K562 (cell line): Measurements from ENCODE around the gene MRPL32. TPM values are rescaled to one million over a fixed set of nuclear protein-coding genes. Genes with fewer than 3 reads are reported as not detected.
A peak's percentile ranks its signal among the peaks of the same experiment; 100 is the strongest.

ENCODE experiments used
- ATAC-seq: fragments of 200-7000 bp; cut with Tn5 transposase; 3 replicates; pipeline ENCODE4 v1.9.1; 2020; ENCODE audit warnings: moderate library complexity
- BruUV-seq: library from RNA; stranded (reverse); fragments of 400-500 nt; replicated peaks from 2 replicates; lab custom pipeline; 2021; lab: Mats Ljungman, UMichigan
- CTCF ChIA-PET: fragments of 300-600 bp; formaldehyde crosslinking; extraction: SDS; loops from one replicate; lab custom pipeline; 2021; ENCODE audit warnings: low intra/inter-chr PET ratio; lab: Yijun Ruan, JAX
- POLR2A ChIA-PET: fragments of 300-600, 350-650 bp; sonication (Branson Sonifier 250); formaldehyde crosslinking; extraction: SDS; loops from one replicate; lab custom pipeline; 2021; ENCODE audit warnings: antibody characterized with exemption, inconsistent platforms; lab: Yijun Ruan, JAX
- DNase-seq, 4 experiments: peaks; one replicate each; pipeline versions ENCODE4 v3.0.0 to v3.0.0-alpha.2; 2011 to 2018; ENCODE audit warnings: low spot score in 3 of 4, mixed read lengths in 3 of 4; ENCODE audit errors: extremely low read depth in 1 of 4
- FAIRE-seq: peaks from 2 replicates; lab custom pipeline; 2011; peaks lifted over from hg19 to GRCh38; lab: Jason Lieb, UNC
- H2AFZ ChIP-seq: 2 replicates; pipeline ENCODE4 v1.6.0; 2011; ENCODE audit warnings: low read depth, low read length, control low read depth, inconsistent platforms
- H3K27ac ChIP-seq: fragments of 200-600 bp; 3 replicates; pipeline ENCODE4 v1.8.0; 2011; ENCODE audit warnings: low read depth, mild to moderate bottlenecking, control low read depth, inconsistent platforms, low read length, moderate library complexity, mixed read lengths; ENCODE audit errors: extremely low read depth
- H3K27me3 ChIP-seq, 2 experiments: fragments of 300-600 bp in 1 of 2; 2 replicates in 1 of 2; 3 replicates in 1 of 2; pipeline versions ENCODE4 v1.6.0 to v1.8.0; 2011; ENCODE audit warnings: inconsistent platforms in 2 of 2, low read length in 2 of 2, mild to moderate bottlenecking in 1 of 2, mixed read lengths in 1 of 2, moderate library complexity in 1 of 2; ENCODE audit not compliant: control insufficient read depth in 2 of 2, insufficient read depth in 2 of 2
- H3K36me3 ChIP-seq: fragments of 300-600 bp; 3 replicates; pipeline ENCODE4 v1.8.0; 2011; ENCODE audit warnings: mild to moderate bottlenecking, low read length, inconsistent platforms; ENCODE audit not compliant: control insufficient read depth, insufficient read depth
- H3K4me1 ChIP-seq, 2 experiments: fragments of 200-600 bp in 1 of 2; replicated peaks in 1 of 2; 2 replicates in 1 of 2; 3 replicates in 1 of 2; pipeline versions ENCODE4 v1.5.1 to v1.8.0; 2011; ENCODE audit warnings: inconsistent platforms in 2 of 2, low read length in 2 of 2, mild to moderate bottlenecking in 1 of 2, mixed read lengths in 1 of 2, moderate library complexity in 1 of 2; ENCODE audit not compliant: control insufficient read depth in 2 of 2, insufficient read depth in 2 of 2
- H3K4me2 ChIP-seq: 2 replicates; pipeline ENCODE4 v1.6.1; 2011; ENCODE audit warnings: low read length, control low read depth, inconsistent platforms, mixed read lengths; ENCODE audit not compliant: insufficient read depth
- H3K4me3 ChIP-seq: fragments of 200-600 bp; sonication (generic), shearing (Covaris generic); 2 replicates; pipeline ENCODE4 v1.5.1; 2016; ENCODE audit warnings: control low read depth, inconsistent platforms
- H3K79me2 ChIP-seq: fragments of 200-600 bp; 3 replicates; pipeline ENCODE4 v1.8.0; 2011; ENCODE audit warnings: low read length, inconsistent platforms; ENCODE audit not compliant: control insufficient read depth, insufficient read depth
- H3K9ac ChIP-seq, 2 experiments: 2 replicates each; pipeline versions ENCODE4 v1.6.0 to v1.6.1; 2011; ENCODE audit warnings: low read depth in 2 of 2, low read length in 2 of 2, control low read depth in 1 of 2, inconsistent platforms in 1 of 2, mild to moderate bottlenecking in 1 of 2, mixed read lengths in 1 of 2; ENCODE audit not compliant: insufficient read depth in 1 of 2
- H3K9me1 ChIP-seq: one replicate; pipeline ENCODE4 v1.6.0; 2011; ENCODE audit warnings: inconsistent platforms, mild to moderate bottlenecking, low read length, moderate library complexity; ENCODE audit not compliant: control insufficient read depth, insufficient read depth
- H3K9me3 ChIP-seq: replicated peaks from 2 replicates; pipeline ENCODE4 v1.5.1; 2011; ENCODE audit warnings: low read depth, low read length, inconsistent platforms; ENCODE audit not compliant: control insufficient read depth, insufficient read depth
- H4K20me1 ChIP-seq: replicated peaks from 2 replicates; pipeline ENCODE4 v1.6.1; 2011; ENCODE audit warnings: low read length, inconsistent platforms, mixed read lengths; ENCODE audit not compliant: control insufficient read depth, insufficient read depth
- BRD4 ChIP-seq: fragments of 200-600 bp; sonication (generic); IDR thresholded peaks from 2 replicates; pipeline ENCODE4 v1.6.1; 2017; ENCODE audit warnings: inconsistent platforms
- CEBPB ChIP-seq: fragments of 450-650 bp; IDR thresholded peaks from 2 replicates; pipeline ENCODE4 v1.6.1; 2016; ENCODE audit warnings: missing genetic modification characterization, missing compliant biosample characterization
- CEBPG ChIP-seq, 3 experiments: fragments of 200-800 bp in 1 of 3; sonication (Bioruptor generic) in 1 of 3; sonication (generic) in 1 of 3; formaldehyde crosslinking in 1 of 3; IDR thresholded peaks in 2 of 3; conservative IDR thresholded peaks in 1 of 3; 2 replicates each; pipeline versions ENCODE4 v1.6.1 to v1.8.0; 2016 to 2022; ENCODE audit warnings: missing compliant biosample characterization in 2 of 3, missing genetic modification characterization in 2 of 3, mild to moderate bottlenecking in 1 of 3, missing genetic modification reagents in 1 of 3
- E2F1 ChIP-seq: sonication (generic); formaldehyde crosslinking; IDR thresholded peaks from 2 replicates; pipeline ENCODE4 v1.8.1; 2023; ENCODE audit warnings: mild to moderate bottlenecking, missing genetic modification reagents, moderate library complexity
- HCFC1 ChIP-seq: IDR thresholded peaks from 2 replicates; pipeline ENCODE4 v1.6.1; 2012; ENCODE audit warnings: low read depth, low read length, improper control_type of control experiment
- NKRF ChIP-seq: fragments of 450-650 bp; IDR thresholded peaks from 2 replicates; pipeline ENCODE4 v1.6.1; 2016; ENCODE audit warnings: borderline replicate concordance
- POU5F1 ChIP-seq: fragments of 150-350 bp; IDR thresholded peaks from 2 replicates; pipeline ENCODE4 v1.6.1; 2014; ENCODE audit warnings: borderline replicate concordance, low read length, low read depth, mild to moderate bottlenecking; ENCODE audit not compliant: partially characterized antibody
- RFX1 ChIP-seq: fragments of 450-650 bp; IDR thresholded peaks from 2 replicates; pipeline ENCODE4 v1.6.1; 2016; ENCODE audit warnings: mild to moderate bottlenecking, moderate library complexity
- RHOXF2B ChIP-seq: fragments of 250-450 bp; sonication (Bioruptor Pico); conservative IDR thresholded peaks from 2 replicates; pipeline ENCODE4 v1.5.1; 2021
- TAL1 ChIP-seq: fragments of 450-650 bp; IDR thresholded peaks from 2 replicates; pipeline ENCODE4 v1.6.1; 2016; ENCODE audit warnings: mild to moderate bottlenecking
- WGBS: fragments of 100-300 bp; shearing (Covaris generic); methylation state at CpG from one replicate; pipeline ENCODE4 v1.1.6; 2016; ENCODE audit warnings: low coverage, mixed read lengths; ENCODE audit not compliant: insufficient coverage; ENCODE audit errors: missing lambda C conversion rate; 5-methylcytosine and 5-hydroxymethylcytosine counted together
- in situ Hi-C: fragments of 300-500 bp; cut with MboI; formaldehyde crosslinking; loops from 4 replicates; pipeline ENCODE4 v1.15.0; 2018; ENCODE audit warnings: inconsistent platforms, mixed read lengths
- intact Hi-C: fragments of 100-400 bp; cut with micrococcal nuclease; formaldehyde crosslinking; loops from 2 replicates; pipeline ENCODE4 v1.14.2; 2022
- polyA plus RNA-seq, 8 experiments: library from polyadenylated mRNA; depleted of rRNA in 4 of 8; stranded (reverse) in 5 of 8; unstranded in 3 of 8; fragments of >200 nt; fragmentation: Nextera tagmentation in 2 of 8; fragmentation: Illumina TruSeq in 1 of 8; extraction: Ambion mirVana in 2 of 8; extraction: Trizol in 1 of 8; gene quantifications; 2 replicates each; pipeline versions ENCODE4 v1.2.1 to v1.2.3, GENCODE V29; 2011 to 2014; ENCODE audit warnings: inconsistent platforms in 1 of 8, missing spikeins in 1 of 8
- total RNA-seq, 7 experiments: library from RNA; depleted of rRNA in 6 of 7; stranded (reverse); fragments of >200 nt in 6 of 7; fragmentation: Illumina TruSeq in 2 of 7; extraction: Trizol in 2 of 7; gene quantifications; 2 replicates each; pipeline versions ENCODE4 v1.2.1 to v1.2.3, GENCODE V29; 2011 to 2021; ENCODE audit warnings: low replicate concordance in 1 of 7

Gene MRPL32
- total and polyA plus RNA-seq, 9 of the 15 experiments (the other 6 are each of a cell fraction or from before 2014, with no cell fraction given) = 75.5 to 351 (median 138) TPM

- no peak for TF ChIP-seq NKRF
- TF ChIP-seq RHOXF2B (CRISPR knock-in tag) = no peak
- no peak for TF ChIP-seq POU5F1
- TF ChIP-seq TAL1 = peak; percentile 53; the same call in 1 of the 2 replicates
- no peak for TF ChIP-seq BRD4
Observed at GRCh38 chr7:42964293-42964692, 32.1 kb downstream of the MRPL32 start (continued).

- no peaks in the 10 kb centered on the region for H3K36me3 ChIP-seq
- H3K9me1 ChIP-seq = no peaks in the 10 kb centered on the region
- no TSS peak for BruUV-seq
- no peaks in the 10 kb centered on the region for H3K79me2 ChIP-seq
- 30% methylated on average over 6 of the region's 6 CpGs for WGBS
- POLR2A ChIA-PET = no interaction called here
- no peak overlapping the region for H3K4me3 ChIP-seq
- H3K4me1 ChIP-seq = peaks cover 0 to 12% of the 10 kb centered on the region in 2 experiments; a peak in 2 of 5 replicates
- DNase-seq (no peak), ATAC-seq (peak; percentile 64), FAIRE-seq (peak; percentile 69)
- H3K27me3 ChIP-seq = no peaks in the 10 kb centered on the region
- H3K9me3 ChIP-seq = no peaks in the 10 kb centered on the region
- in situ Hi-C loops = no loop called here
- peak overlapping the region; percentile 37; the same call in 1 of the 2 replicates for H2AFZ ChIP-seq
- no peaks in the 10 kb centered on the region for H4K20me1 ChIP-seq
- H3K4me2 ChIP-seq = no peak overlapping the region
- intact Hi-C loops = no loop called here
- CTCF ChIA-PET = no interaction called here
- no peak overlapping the region for H3K27ac ChIP-seq
- TF ChIP-seq CEBPG (CRISPR knock-in tag; IDR thresholded peaks at IDR 0.05) (no peak), CEBPG (tag; conservative IDR thresholded peaks at IDR 0.05 in 1 of 2, IDR thresholded peaks at IDR 0.05 in 1 of 2) (peak in 1 of 2 experiments; percentile 73; a peak in 1 of 4 replicates), E2F1 (CRISPR knock-in tag) (no peak), RFX1 (no peak), CEBPB (tag) (peak; percentile 66), HCFC1 (no peak)
- H3K9ac ChIP-seq = no peak overlapping the region
Observed at GRCh38 chr7:42964849-42965805, 33.0 kb downstream of the MRPL32 start.
